Bronchial epithelial cell (primary cell): ENCODE results near the gene SYNM. TPM values are rescaled to one million over a fixed set of nuclear protein-coding genes. Genes with fewer than 3 reads are reported as not detected.

ENCODE experiments used
- DNase-seq: peaks from one replicate; pipeline ENCODE4 v3.0.0-alpha.2; 2010; ENCODE audit warnings: low read depth
- FAIRE-seq: peaks from 2 replicates; lab custom pipeline; 2011; peaks lifted over from hg19 to GRCh38; lab: Jason Lieb, UNC
- H3K27me3 ChIP-seq: 2 replicates; pipeline ENCODE4 v1.5.1; 2011; ENCODE audit warnings: low read length; ENCODE audit not compliant: control insufficient read depth, insufficient read depth
- H3K36me3 ChIP-seq: 2 replicates; pipeline ENCODE4 v1.5.1; 2011; ENCODE audit warnings: low read length; ENCODE audit not compliant: control insufficient read depth, insufficient read depth
- H3K4me3 ChIP-seq: 2 replicates; pipeline ENCODE4 v1.5.1; 2011; ENCODE audit warnings: mild to moderate bottlenecking, low read depth, low read length, control low read depth
- CTCF ChIP-seq: IDR thresholded peaks from 2 replicates; pipeline ENCODE4 v1.5.1; 2011; ENCODE audit warnings: mild to moderate bottlenecking, moderate library complexity, low read length, control low read depth, inconsistent platforms; ENCODE audit not compliant: insufficient read depth, severe bottlenecking
- total RNA-seq: library from RNA; depleted of rRNA; stranded (reverse); fragments of >200 nt; gene quantifications from 2 replicates; pipeline ENCODE4 v1.2.1, GENCODE V29; 2014

The SYNM gene
- total RNA-seq, 1 donor from 2014 or later, result 0.26 TPM

DNA sequence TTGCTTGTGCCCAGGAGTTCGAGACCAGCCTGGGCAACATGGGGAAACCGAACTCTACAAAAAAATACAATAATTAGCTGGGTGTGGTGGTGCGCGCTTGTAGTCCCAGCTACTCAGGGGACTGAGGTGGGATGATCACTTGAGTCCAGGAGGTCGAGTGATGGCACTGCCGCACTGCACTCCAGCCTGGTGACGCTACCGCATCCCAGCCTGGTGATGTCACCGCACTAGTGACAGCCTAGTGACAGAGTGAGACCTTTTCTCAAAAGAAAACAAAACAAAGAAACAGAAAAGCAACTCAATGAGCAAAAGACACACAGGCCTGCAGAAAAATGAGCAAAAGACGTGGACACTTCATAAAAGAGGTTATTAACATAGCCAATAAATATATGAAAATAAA is 19.9 kb upstream of the SYNM start:
- Histone ChIP-seq H3K36me3 (no peaks in the 10 kb centered on the region), H3K27me3 (no peaks in the 10 kb centered on the region), H3K4me3 (no peak overlapping the region)
- TF ChIP-seq CTCF, result no peak
- DNase-seq, result no peak
- FAIRE-seq, result no peak

DNA sequence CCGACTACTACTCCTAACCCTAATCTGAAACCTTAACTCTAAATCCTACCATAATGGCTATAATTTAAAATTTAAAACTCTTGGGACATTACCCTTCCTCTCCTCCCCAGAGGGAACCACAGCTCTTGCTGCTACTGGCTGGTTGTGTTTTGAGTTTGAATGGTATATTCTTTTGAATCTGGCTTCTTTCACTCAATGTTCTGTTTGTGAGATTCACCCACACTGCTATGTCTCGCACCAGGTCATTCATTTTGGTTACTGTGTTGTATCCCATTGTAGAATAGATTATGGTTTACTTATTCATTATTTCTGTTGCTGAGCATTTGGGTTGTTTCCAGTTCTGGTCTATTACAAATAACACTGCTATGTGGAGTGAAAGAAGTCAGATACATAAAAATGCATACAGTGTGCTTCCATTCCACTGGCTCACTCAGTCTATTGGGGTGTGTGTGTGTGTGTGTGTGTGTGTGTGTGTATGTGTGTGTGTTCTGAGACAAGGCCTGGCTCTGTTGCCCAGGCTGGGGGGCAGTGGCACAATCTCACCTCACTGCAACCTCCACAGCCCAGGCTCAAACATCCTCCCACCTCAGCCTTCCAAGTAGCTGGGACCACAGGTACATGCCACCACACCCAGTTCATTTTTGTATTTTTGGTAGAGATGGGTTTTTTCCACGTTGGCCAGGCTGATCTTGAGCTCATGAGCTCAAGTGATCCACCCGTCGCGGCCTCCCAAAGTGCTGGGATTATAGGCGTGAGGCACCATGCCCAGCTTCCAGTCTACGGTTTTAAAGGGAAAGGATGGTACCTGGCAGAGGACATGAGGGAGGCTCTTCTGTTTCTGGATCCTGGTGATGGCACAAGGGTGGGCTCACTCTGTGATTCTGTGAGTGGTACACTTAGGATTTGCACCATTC is 19.2 kb upstream of the SYNM start:
- H3K36me3 ChIP-seq, result no peaks in the 10 kb centered on the region
- no peaks in the 10 kb centered on the region for H3K27me3 ChIP-seq
- no peak overlapping the region for H3K4me3 ChIP-seq
- DNase-seq (no peak), FAIRE-seq (no peak)
- no peak for TF ChIP-seq CTCF

- Histone ChIP-seq H3K27me3 (no peaks in the 10 kb centered on the region), H3K36me3 (no peaks in the 10 kb centered on the region), H3K4me3 (no peak overlapping the region)
- no peak for FAIRE-seq
- TF ChIP-seq CTCF, result no peak
- no peak for DNase-seq
Observed at GRCh38 chr15:99086327-99086667, 18.6 kb upstream of the SYNM start.

DNA sequence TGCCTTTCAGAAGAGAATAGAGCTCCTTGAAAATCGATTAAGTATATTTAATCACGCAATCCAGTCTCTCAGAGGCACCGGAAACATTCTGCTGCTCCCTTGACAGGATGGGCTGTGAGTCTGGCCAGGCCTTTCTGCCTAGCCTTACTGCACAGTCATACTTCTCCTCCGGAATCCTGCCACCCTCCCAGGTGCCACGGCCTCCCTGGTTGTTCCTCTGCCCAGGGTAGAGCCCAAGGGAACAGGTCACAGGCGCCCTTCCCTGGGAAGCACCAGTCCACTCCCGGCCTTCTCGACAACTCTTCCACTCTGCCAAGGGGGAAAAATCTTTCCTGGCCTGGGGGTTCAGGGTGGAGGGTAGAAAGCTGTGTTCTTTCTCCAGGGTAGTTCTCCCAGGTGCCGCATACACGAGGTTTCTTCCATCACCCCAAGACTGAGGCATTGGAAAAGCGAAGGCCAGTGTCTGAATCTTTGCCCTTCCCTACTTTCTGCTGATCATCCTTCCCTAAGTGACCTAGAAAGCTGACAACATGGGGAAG is 17.4 kb upstream of the SYNM start:
- DNase-seq (no peak), FAIRE-seq (no peak)
- no peak for TF ChIP-seq CTCF
- Histone ChIP-seq H3K27me3 (no peaks in the 10 kb centered on the region), H3K4me3 (no peak overlapping the region), H3K36me3 (no peaks in the 10 kb centered on the region)

DNA sequence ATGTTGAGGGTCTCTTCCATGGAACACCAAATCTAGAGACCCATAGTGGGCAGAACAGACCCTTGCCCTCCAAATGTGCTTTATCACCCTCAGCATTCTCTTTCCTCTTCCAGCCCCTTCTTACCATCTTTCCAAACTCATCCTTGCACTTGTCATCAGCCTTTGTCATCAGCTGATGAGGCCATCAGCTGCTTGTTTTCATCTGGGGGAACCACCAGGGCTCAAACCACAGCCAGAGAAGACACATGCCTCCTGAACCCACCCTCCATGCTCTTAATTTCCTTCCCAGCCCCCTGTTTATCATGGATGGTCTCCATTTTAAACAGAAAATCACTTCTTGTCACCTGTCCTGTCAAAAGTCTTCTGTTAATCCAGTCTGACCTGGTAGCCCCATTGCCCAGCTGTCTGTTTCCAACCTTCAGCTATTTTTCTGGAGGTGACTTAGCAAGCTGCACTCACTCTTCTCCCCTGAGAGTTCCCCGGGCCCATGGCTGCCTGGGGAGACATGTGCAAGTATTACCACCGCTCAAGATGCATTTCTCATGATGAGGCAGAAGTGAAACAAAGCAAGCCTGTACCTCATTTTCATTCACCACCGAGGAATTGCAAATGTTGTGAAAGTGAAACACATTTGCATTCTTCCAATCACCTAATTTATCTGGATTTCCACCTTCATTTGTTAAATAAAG is 14.7 kb upstream of the SYNM start:
- H3K36me3 ChIP-seq, result no peaks in the 10 kb centered on the region
- TF ChIP-seq CTCF, result no peak
- FAIRE-seq (no peak), DNase-seq (no peak)
- no peak overlapping the region for H3K4me3 ChIP-seq
- no peaks in the 10 kb centered on the region for H3K27me3 ChIP-seq
